ENCODE measurements around the gene KCTD21. TPM values are rescaled to one million over a fixed set of nuclear protein-coding genes. Genes with fewer than 3 reads are reported as not detected.

Gene KCTD21
- total RNA-seq, 2 experiments from 2014 or later, result 4.1 to 5.2 TPM

DNA sequence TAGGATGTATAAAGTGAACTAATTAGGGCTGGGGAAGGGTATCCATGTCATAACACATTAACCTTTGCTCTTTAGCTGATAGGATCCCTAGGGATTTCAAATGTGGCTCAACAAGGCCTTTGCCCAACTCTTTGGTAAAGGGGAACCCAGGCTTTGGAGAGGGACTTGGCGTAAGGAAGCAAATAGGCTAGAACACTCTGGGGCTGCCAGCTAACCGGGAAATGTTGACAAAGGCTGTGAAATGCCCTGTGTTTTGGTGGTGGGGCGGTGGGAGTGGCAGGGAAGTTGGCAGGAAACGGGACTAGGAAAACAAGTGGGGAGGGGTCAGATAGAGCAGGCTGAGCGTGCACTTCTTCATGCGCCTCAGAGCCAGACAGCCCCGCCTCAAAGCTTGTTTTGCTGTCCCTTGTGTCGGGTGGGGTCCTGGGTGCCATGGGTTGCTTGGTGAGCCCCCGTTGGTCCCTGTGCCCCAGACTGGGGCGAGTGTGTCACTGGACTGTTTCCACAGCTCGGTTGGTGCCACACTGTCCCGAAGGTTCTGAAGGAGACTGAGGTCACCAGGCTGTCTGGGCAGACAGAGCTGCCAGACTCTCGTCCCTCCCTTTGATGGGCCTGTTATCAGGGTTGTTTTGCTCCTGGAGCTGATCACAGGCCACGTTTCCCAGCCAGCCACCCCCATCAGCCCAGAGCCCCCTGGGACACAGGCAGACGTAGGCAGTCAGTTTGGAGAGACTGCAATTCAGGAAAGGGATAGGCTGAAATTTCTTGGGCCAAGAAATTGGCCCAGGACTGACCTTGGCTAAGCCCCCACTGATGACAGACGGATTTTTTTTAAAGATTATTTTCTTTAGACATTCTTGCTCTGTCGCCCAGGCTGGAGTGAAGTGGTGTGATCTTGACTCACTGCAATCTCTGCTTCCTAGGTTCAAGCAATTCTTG is 19.6 kb downstream of the KCTD21 start:
- Mint-ChIP-seq H3K4me1 (ENCODE audit: low read depth) (no peaks in the 10 kb centered on the region), H3K9me3 (no peaks in the 10 kb centered on the region), H3K36me3 (ENCODE audit: low read depth) (peaks cover 5% of the 10 kb centered on the region), H3K4me3 (no peak overlapping the region), H3K27me3 (no peaks in the 10 kb centered on the region), H3K27ac (no peak overlapping the region)
- ChIA-PET CTCF (no interaction called here), POLR2A (interaction anchor here (0.9 kb wide), 1 partner anchor 396 kb away, joined by 3 read pairs; no protein-coding TSS in a partner anchor)
- TF ChIP-seq, protein P1, sequence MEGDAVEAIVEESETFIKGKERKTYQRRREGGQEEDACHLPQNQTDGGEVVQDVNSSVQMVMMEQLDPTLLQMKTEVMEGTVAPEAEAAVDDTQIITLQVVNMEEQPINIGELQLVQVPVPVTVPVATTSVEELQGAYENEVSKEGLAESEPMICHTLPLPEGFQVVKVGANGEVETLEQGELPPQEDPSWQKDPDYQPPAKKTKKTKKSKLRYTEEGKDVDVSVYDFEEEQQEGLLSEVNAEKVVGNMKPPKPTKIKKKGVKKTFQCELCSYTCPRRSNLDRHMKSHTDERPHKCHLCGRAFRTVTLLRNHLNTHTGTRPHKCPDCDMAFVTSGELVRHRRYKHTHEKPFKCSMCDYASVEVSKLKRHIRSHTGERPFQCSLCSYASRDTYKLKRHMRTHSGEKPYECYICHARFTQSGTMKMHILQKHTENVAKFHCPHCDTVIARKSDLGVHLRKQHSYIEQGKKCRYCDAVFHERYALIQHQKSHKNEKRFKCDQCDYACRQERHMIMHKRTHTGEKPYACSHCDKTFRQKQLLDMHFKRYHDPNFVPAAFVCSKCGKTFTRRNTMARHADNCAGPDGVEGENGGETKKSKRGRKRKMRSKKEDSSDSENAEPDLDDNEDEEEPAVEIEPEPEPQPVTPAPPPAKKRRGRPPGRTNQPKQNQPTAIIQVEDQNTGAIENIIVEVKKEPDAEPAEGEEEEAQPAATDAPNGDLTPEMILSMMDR (IDR thresholded peaks at IDR 0.05), result no peak
- ATAC-seq (no peak), DNase-seq (no peak)
- intact Hi-C loops (cut with micrococcal nuclease), result no loop called here

DNA sequence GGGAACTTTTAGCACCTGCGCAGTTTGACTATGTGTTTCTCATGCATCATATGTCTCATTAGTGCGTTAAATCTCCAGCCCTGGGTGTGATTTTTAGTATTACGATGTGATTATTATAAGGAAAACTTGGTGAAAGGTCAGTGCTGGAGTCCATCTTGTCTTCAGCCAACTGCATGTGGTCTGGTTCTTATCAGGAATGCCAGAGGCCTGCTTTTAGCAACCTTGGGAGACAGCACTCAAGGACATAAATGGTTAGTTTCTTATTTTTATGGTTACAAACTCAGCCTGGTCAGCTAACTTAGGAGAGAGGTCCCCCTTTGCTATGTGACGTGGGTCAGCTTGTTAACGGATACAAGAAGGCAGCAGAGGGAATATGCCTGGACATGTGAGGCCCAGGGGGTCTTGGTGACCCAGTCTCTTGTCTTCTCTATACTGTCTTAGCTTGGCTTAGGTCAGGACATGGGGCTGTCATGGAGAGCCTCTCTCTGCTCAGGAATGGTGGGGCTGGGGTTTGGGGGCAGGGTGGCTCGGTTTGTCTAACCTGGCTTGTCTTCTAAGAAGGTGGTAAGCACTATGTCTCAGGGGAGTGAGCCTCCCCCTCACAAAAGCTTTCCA is 21.5 kb downstream of the KCTD21 start:
- ATAC-seq (no peak), DNase-seq (no peak)
- CTCF ChIA-PET, result interaction anchor here (1.0 kb wide), 1 partner anchor 16 kb away, joined by 3 read pairs; no protein-coding TSS in a partner anchor
- Mint-ChIP-seq H3K36me3 (ENCODE audit: low read depth) (no peaks in the 10 kb centered on the region), H3K4me3 (no peak overlapping the region), H3K4me1 (ENCODE audit: low read depth) (no peaks in the 10 kb centered on the region), H3K27me3 (no peaks in the 10 kb centered on the region), H3K27ac (no peak overlapping the region), H3K9me3 (no peaks in the 10 kb centered on the region)
- intact Hi-C loops (cut with micrococcal nuclease), result no loop called here
- POLR2A ChIA-PET, result no interaction called here
- TF ChIP-seq, protein P1 (IDR thresholded peaks at IDR 0.05), result no peak

DNA sequence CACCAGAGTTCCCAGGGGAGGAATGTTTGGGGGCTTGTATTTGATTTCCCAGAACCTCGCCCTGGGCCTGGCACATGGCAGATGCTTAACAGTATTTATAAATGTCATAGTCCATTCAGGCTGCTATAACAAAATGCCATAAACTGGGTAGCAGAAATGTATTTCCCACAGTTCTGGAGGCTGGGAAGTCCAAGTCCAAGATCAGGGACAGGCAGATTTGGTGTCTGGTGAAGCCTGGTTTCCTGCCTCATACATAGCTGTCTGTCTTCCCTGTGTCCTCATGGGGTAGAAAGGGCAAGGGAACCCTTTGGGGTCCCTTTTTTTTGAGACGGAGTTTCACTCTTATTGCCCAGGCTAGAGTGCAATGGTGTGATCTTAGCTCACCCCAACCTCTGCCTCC is 24.0 kb downstream of the KCTD21 start:
- TF ChIP-seq, protein P1 (IDR thresholded peaks at IDR 0.05), result no peak
- CTCF ChIA-PET, result interaction anchor here (1.4 kb wide), 1 partner anchor 119 kb away, joined by 3 read pairs; no protein-coding TSS in a partner anchor
- DNase-seq, result no peak
- ATAC-seq, result no peak
- no peak overlapping the region for H3K27ac Mint-ChIP-seq
- H3K27me3 Mint-ChIP-seq, result no peaks in the 10 kb centered on the region
- POLR2A ChIA-PET, result interaction anchor here (0.6 kb wide), 1 partner anchor 298 kb away, joined by 4 read pairs; no protein-coding TSS in a partner anchor
- no peaks in the 10 kb centered on the region for H3K9me3 Mint-ChIP-seq
- no peak overlapping the region for H3K4me3 Mint-ChIP-seq
- intact Hi-C loops (cut with micrococcal nuclease), result no loop called here
- H3K4me1 Mint-ChIP-seq (ENCODE audit: low read depth), result no peaks in the 10 kb centered on the region
- no peaks in the 10 kb centered on the region for H3K36me3 Mint-ChIP-seq (ENCODE audit: low read depth)

DNA sequence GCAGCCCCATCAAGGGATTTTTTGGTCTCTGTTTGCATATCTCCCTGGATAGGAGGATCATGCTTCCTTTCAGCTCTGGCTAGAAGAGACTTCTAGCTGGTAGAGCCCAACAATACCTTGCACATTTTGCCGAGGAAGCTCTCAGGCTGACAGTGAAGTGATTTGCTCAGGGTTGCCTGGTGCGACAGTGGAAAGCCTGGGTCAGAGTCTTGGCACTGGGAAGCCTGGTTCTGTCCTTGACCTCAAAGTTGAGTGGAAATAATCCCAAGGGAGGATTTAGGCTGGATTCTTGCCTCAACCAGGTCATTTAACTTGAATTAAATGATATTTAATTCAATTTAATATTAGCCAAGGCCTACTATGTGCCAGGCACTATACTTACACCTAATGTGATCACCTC is 24.6 kb downstream of the KCTD21 start:
- ChIA-PET CTCF (interaction anchor here (1.2 to 1.4 kb wide), 2 partner anchors 21 to 118 kb away, joined by 3 read pairs; no protein-coding TSS in a partner anchor), POLR2A (no interaction called here)
- DNase-seq (no peak), ATAC-seq (no peak)
- no peaks in the 10 kb centered on the region for H3K27me3 Mint-ChIP-seq
- H3K4me3 Mint-ChIP-seq, result no peak overlapping the region
- no peaks in the 10 kb centered on the region for H3K4me1 Mint-ChIP-seq (ENCODE audit: low read depth)
- no peaks in the 10 kb centered on the region for H3K9me3 Mint-ChIP-seq
- intact Hi-C loops (cut with micrococcal nuclease), result no loop called here
- TF ChIP-seq, protein P1 (IDR thresholded peaks at IDR 0.05), result no peak
- no peak overlapping the region for H3K27ac Mint-ChIP-seq
- no peaks in the 10 kb centered on the region for H3K36me3 Mint-ChIP-seq (ENCODE audit: low read depth)

DNA sequence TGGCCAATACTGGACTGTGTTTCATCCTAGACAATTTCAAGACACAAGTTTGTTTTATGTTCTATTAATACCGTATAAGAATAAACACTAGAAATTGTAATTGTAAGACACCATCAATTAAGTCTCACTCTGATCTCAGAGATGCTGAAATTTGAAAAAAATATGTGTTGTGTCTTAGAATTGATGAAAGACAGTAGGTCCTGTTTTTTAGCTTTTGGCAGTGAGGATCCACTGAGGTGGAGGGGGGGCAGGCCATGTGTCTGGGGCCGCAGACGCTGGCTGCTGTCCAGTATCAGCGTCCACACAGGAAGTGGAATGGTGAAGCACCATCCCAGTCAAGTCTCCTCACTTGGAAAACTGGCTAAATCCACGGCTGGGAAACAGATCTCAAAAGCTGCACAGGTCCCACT is 26.5 kb downstream of the KCTD21 start:
- intact Hi-C loops (cut with micrococcal nuclease), result no loop called here
- TF ChIP-seq, protein P1 (IDR thresholded peaks at IDR 0.05), result no peak
- POLR2A ChIA-PET, result no interaction called here
- no peak overlapping the region for H3K4me3 Mint-ChIP-seq
- H3K27ac Mint-ChIP-seq, result no peak overlapping the region
- no peaks in the 10 kb centered on the region for H3K4me1 Mint-ChIP-seq (ENCODE audit: low read depth)
- CTCF ChIA-PET, result no interaction called here
- DNase-seq, result no peak
- H3K36me3 Mint-ChIP-seq (ENCODE audit: low read depth), result no peaks in the 10 kb centered on the region
- ATAC-seq, result no peak
- no peaks in the 10 kb centered on the region for H3K27me3 Mint-ChIP-seq
- no peaks in the 10 kb centered on the region for H3K9me3 Mint-ChIP-seq
